ENCODE data around the gene WDR72.

GRCh38 chr15:53670701-53671100 lies 88.8 kb downstream of the WDR72 start:
- TF ChIP-seq CTCF (IDR thresholded peaks at IDR 0.05) (no peak), POLR2A (IDR thresholded peaks at IDR 0.05) (no peak)
